WTC11 (cell line): Measurements from ENCODE around the gene FAF1. TPM values are rescaled to one million over a fixed set of nuclear protein-coding genes. Genes with fewer than 3 reads are reported as not detected.

Source experiments
- ATAC-seq: fragments of 200-7000 bp; cut with Tn5 transposase; 2 replicates; pipeline ENCODE4 v1.10.0; 2021; ENCODE audit warnings: mild to moderate bottlenecking, moderate library complexity
- CTCF ChIA-PET: fragments of 300-600 bp; sonication (Branson Sonifier 250); formaldehyde crosslinking; loops from one replicate; lab custom pipeline; 2021; ENCODE audit warnings: antibody characterized with exemption; lab: Charles Lee
- POLR2A ChIA-PET: fragments of 350-600 bp; sonication (Branson Sonifier 250); formaldehyde crosslinking; loops from one replicate; lab custom pipeline; 2021; ENCODE audit warnings: antibody characterized with exemption; lab: Charles Lee
- DNase-seq: peaks from one replicate; pipeline ENCODE4 v3.0.0; 2021; ENCODE audit warnings: low spot score
- H3K27ac Mint-ChIP-seq: 2 replicates; pipeline ENCODE4 v1.8.0; 2021; ENCODE audit warnings: mixed read lengths
- H3K27me3 Mint-ChIP-seq: 2 replicates; pipeline ENCODE4 v1.8.0; 2021; ENCODE audit warnings: low read depth, mild to moderate bottlenecking, moderate library complexity, mixed read lengths
- H3K36me3 Mint-ChIP-seq: 2 replicates; pipeline ENCODE4 v1.8.0; 2021; ENCODE audit warnings: mixed read lengths
- H3K4me1 Mint-ChIP-seq: 2 replicates; pipeline ENCODE4 v1.8.0; 2022; ENCODE audit warnings: mixed read lengths
- H3K4me3 Mint-ChIP-seq: 2 replicates; pipeline ENCODE4 v1.8.0; 2021; ENCODE audit warnings: mild to moderate bottlenecking, moderate library complexity, mixed read lengths
- H3K9me3 Mint-ChIP-seq: 2 replicates; pipeline ENCODE4 v1.8.0; 2021; ENCODE audit warnings: mixed read lengths
- CTCF ChIP-seq: fragments of 200-600 bp; IDR thresholded peaks from 2 replicates; pipeline ENCODE4 v1.8.0; 2022; ENCODE audit warnings: antibody characterized with exemption
- ESRRA ChIP-seq: sonication (generic); formaldehyde crosslinking; IDR thresholded peaks from 2 replicates; pipeline ENCODE4 v1.8.1; 2022; ENCODE audit warnings: mild to moderate bottlenecking, missing genetic modification reagents, borderline replicate concordance
- FOXJ3 ChIP-seq: sonication (generic); formaldehyde crosslinking; IDR thresholded peaks from 2 replicates; pipeline ENCODE4 v1.9.0; 2021; ENCODE audit warnings: missing genetic modification reagents, mild to moderate bottlenecking, borderline replicate concordance
- GTF2I ChIP-seq: fragments of 250-450 bp; sonication (Bioruptor Pico); conservative IDR thresholded peaks from 2 replicates; pipeline ENCODE4 v1.4.0; 2021; ENCODE audit warnings: mild to moderate bottlenecking
- JUN ChIP-seq: sonication (generic); formaldehyde crosslinking; IDR thresholded peaks from 2 replicates; pipeline ENCODE4 v1.8.0; 2023; ENCODE audit warnings: mild to moderate bottlenecking, missing genetic modification reagents
- MXD4 ChIP-seq: fragments of 250-450 bp; sonication (Bioruptor Pico); IDR thresholded peaks from 2 replicates; pipeline ENCODE4 v1.8.0; 2021; ENCODE audit warnings: mild to moderate bottlenecking, moderate library complexity, borderline replicate concordance
- MYBL2 ChIP-seq: sonication (generic); formaldehyde crosslinking; IDR thresholded peaks from 2 replicates; pipeline ENCODE4 v1.8.1; 2023; ENCODE audit warnings: mild to moderate bottlenecking, moderate library complexity, missing genetic modification reagents
- NFYB ChIP-seq: sonication (generic); formaldehyde crosslinking; conservative IDR thresholded peaks from 2 replicates; pipeline ENCODE4 v1.8.0; 2022; ENCODE audit warnings: low read depth, missing genetic modification reagents
- NR1H2 ChIP-seq: sonication (generic); formaldehyde crosslinking; IDR thresholded peaks from 2 replicates; pipeline ENCODE4 v1.9.0; 2021; ENCODE audit warnings: mild to moderate bottlenecking, moderate library complexity, missing genetic modification reagents
- TCF7 ChIP-seq: sonication (generic); formaldehyde crosslinking; IDR thresholded peaks from 2 replicates; pipeline ENCODE4 v1.8.0; 2022; ENCODE audit warnings: mild to moderate bottlenecking, low read depth, missing genetic modification reagents, moderate library complexity
- TP53 ChIP-seq: sonication (generic); formaldehyde crosslinking; IDR thresholded peaks from 2 replicates; pipeline ENCODE4 v1.8.1; 2023; ENCODE audit warnings: mild to moderate bottlenecking, missing genetic modification reagents
- ZBTB43 ChIP-seq: sonication (generic); formaldehyde crosslinking; IDR thresholded peaks from 2 replicates; pipeline ENCODE4 v1.8.1; 2023; ENCODE audit warnings: mild to moderate bottlenecking, missing genetic modification reagents
- ZNF121 ChIP-seq: sonication (generic); formaldehyde crosslinking; IDR thresholded peaks from 2 replicates; pipeline ENCODE4 v1.8.0; 2023; ENCODE audit warnings: missing genetic modification reagents
- ZNF138 ChIP-seq: sonication (generic); formaldehyde crosslinking; conservative IDR thresholded peaks from 2 replicates; pipeline ENCODE4 v1.8.1; 2022; ENCODE audit warnings: mild to moderate bottlenecking, moderate library complexity, missing genetic modification reagents
- ZNF281 ChIP-seq: sonication (generic); formaldehyde crosslinking; IDR thresholded peaks from 2 replicates; pipeline ENCODE4 v1.8.0; 2023; ENCODE audit warnings: mild to moderate bottlenecking, missing genetic modification reagents
- ZNF396 ChIP-seq: fragments of 250-450 bp; sonication (Bioruptor Pico); IDR thresholded peaks from 2 replicates; pipeline ENCODE4 v1.8.0; 2021; ENCODE audit warnings: mild to moderate bottlenecking, moderate library complexity, borderline replicate concordance
- ZNF416 ChIP-seq: fragments of 250-450 bp; sonication (Bioruptor Pico); IDR thresholded peaks from 2 replicates; pipeline ENCODE4 v1.9.0; 2021; ENCODE audit warnings: mild to moderate bottlenecking, inconsistent platforms
- total RNA-seq: library from RNA; stranded (reverse); gene quantifications from 3 replicates; pipeline ENCODE4 v1.2.3, GENCODE V29; 2021
- TF ChIP-seq, protein P1 (sequence below): sonication (generic); formaldehyde crosslinking; IDR thresholded peaks from 2 replicates; pipeline ENCODE4 v1.8.1; 2023; ENCODE audit warnings: mild to moderate bottlenecking, missing genetic modification reagents, moderate library complexity
- TF ChIP-seq, protein P2 (sequence below): sonication (generic); formaldehyde crosslinking; IDR thresholded peaks from 2 replicates; pipeline ENCODE4 v1.8.1; 2023; ENCODE audit warnings: mild to moderate bottlenecking, missing genetic modification reagents
- TF ChIP-seq, protein P3 (sequence below): fragments of 250-450 bp; sonication (Bioruptor Pico); IDR thresholded peaks from 2 replicates; pipeline ENCODE4 v1.9.0; 2021; ENCODE audit warnings: mild to moderate bottlenecking
- TF ChIP-seq, protein P4 (sequence below): sonication (generic); formaldehyde crosslinking; IDR thresholded peaks from 2 replicates; pipeline ENCODE4 v1.8.0; 2022; ENCODE audit warnings: missing genetic modification reagents

FAF1 gene
- total RNA-seq, 1 experiment from 2014 or later, result 53.5 TPM

DNA sequence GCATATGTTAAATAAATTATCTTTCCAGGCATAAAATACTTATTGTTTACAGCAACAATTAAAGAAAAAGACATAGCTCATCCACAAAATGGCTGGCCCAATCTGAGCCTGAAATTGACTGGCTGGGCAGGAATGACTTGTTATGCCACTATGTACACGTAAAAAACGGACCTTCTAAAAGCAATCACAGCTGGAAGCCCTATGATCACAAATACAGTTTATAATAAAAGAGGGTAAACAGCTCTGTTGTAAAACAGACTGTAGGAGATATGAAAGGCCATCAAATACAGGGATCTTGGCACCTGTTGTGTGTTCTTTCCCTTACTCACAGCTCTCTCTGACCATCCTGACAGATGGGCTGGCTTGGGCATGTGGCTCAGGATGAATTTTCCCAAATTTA lies 466.4 kb downstream of the FAF1 start:
- no peaks in the 10 kb centered on the region for H3K4me1 Mint-ChIP-seq
- no peak for DNase-seq
- CTCF ChIA-PET, result no interaction called here
- H3K4me3 Mint-ChIP-seq, result no peak overlapping the region
- POLR2A ChIA-PET, result no interaction called here
- peaks cover 23% of the 10 kb centered on the region for H3K9me3 Mint-ChIP-seq
- no peak for TF ChIP-seq MXD4 (CRISPR knock-in tag)
- TF ChIP-seq, all 79 proteins: peak for 0
- Mint-ChIP-seq H3K36me3 (peaks cover 22% of the 10 kb centered on the region), H3K27me3 (no peaks in the 10 kb centered on the region), H3K27ac (no peak overlapping the region)
- no peak for ATAC-seq

GRCh38 chr1:50492142-50492541 lies 467.9 kb downstream of the FAF1 start:
- Mint-ChIP-seq H3K4me3 (no peak overlapping the region), H3K27ac (no peak overlapping the region), H3K9me3 (peaks cover 12% of the 10 kb centered on the region), H3K36me3 (peaks cover 12% of the 10 kb centered on the region), H3K4me1 (no peaks in the 10 kb centered on the region), H3K27me3 (no peaks in the 10 kb centered on the region)
- ChIA-PET POLR2A (no interaction called here), CTCF (no interaction called here)
- DNase-seq, result no peak
- ATAC-seq, result no peak
- TF ChIP-seq FOXJ3 (CRISPR knock-in tag) (no peak), TCF7 (CRISPR knock-in tag) (no peak), ZNF121 (CRISPR knock-in tag) (no peak), MXD4 (CRISPR knock-in tag) (no peak), GTF2I (CRISPR knock-in tag) (no peak), ZNF416 (CRISPR knock-in tag) (no peak), NFYB (CRISPR knock-in tag) (no peak), NR1H2 (CRISPR knock-in tag) (no peak), ZNF281 (CRISPR knock-in tag) (no peak), ZNF396 (no peak), ZBTB43 (CRISPR knock-in tag) (no peak), JUN (CRISPR knock-in tag) (no peak)
- TF ChIP-seq, protein P1, sequence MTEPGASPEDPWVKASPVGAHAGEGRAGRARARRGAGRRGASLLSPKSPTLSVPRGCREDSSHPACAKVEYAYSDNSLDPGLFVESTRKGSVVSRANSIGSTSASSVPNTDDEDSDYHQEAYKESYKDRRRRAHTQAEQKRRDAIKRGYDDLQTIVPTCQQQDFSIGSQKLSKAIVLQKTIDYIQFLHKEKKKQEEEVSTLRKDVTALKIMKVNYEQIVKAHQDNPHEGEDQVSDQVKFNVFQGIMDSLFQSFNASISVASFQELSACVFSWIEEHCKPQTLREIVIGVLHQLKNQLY (CRISPR knock-in tag), result no peak

GRCh38 chr1:50491142-50491541 lies 468.9 kb downstream of the FAF1 start:
- Mint-ChIP-seq H3K4me1 (no peaks in the 10 kb centered on the region), H3K9me3 (peaks cover 2% of the 10 kb centered on the region), H3K4me3 (no peak overlapping the region), H3K27ac (no peak overlapping the region), H3K36me3 (peaks cover 2% of the 10 kb centered on the region), H3K27me3 (no peaks in the 10 kb centered on the region)
- CTCF ChIA-PET, result no interaction called here
- POLR2A ChIA-PET, result no interaction called here
- ATAC-seq (no peak), DNase-seq (no peak)
- TF ChIP-seq, protein P2, sequence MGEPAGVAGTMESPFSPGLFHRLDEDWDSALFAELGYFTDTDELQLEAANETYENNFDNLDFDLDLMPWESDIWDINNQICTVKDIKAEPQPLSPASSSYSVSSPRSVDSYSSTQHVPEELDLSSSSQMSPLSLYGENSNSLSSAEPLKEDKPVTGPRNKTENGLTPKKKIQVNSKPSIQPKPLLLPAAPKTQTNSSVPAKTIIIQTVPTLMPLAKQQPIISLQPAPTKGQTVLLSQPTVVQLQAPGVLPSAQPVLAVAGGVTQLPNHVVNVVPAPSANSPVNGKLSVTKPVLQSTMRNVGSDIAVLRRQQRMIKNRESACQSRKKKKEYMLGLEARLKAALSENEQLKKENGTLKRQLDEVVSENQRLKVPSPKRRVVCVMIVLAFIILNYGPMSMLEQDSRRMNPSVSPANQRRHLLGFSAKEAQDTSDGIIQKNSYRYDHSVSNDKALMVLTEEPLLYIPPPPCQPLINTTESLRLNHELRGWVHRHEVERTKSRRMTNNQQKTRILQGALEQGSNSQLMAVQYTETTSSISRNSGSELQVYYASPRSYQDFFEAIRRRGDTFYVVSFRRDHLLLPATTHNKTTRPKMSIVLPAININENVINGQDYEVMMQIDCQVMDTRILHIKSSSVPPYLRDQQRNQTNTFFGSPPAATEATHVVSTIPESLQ, result no peak
- TF ChIP-seq ESRRA (CRISPR knock-in tag) (no peak), ZNF121 (CRISPR knock-in tag) (no peak), MYBL2 (CRISPR knock-in tag) (no peak), ZNF416 (CRISPR knock-in tag) (no peak), ZNF138 (no peak), TP53 (CRISPR knock-in tag) (no peak), CTCF (no peak)
- TF ChIP-seq, protein P3, sequence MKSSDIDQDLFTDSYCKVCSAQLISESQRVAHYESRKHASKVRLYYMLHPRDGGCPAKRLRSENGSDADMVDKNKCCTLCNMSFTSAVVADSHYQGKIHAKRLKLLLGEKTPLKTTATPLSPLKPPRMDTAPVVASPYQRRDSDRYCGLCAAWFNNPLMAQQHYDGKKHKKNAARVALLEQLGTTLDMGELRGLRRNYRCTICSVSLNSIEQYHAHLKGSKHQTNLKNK (CRISPR knock-in tag), result no peak
- TF ChIP-seq, protein P4, sequence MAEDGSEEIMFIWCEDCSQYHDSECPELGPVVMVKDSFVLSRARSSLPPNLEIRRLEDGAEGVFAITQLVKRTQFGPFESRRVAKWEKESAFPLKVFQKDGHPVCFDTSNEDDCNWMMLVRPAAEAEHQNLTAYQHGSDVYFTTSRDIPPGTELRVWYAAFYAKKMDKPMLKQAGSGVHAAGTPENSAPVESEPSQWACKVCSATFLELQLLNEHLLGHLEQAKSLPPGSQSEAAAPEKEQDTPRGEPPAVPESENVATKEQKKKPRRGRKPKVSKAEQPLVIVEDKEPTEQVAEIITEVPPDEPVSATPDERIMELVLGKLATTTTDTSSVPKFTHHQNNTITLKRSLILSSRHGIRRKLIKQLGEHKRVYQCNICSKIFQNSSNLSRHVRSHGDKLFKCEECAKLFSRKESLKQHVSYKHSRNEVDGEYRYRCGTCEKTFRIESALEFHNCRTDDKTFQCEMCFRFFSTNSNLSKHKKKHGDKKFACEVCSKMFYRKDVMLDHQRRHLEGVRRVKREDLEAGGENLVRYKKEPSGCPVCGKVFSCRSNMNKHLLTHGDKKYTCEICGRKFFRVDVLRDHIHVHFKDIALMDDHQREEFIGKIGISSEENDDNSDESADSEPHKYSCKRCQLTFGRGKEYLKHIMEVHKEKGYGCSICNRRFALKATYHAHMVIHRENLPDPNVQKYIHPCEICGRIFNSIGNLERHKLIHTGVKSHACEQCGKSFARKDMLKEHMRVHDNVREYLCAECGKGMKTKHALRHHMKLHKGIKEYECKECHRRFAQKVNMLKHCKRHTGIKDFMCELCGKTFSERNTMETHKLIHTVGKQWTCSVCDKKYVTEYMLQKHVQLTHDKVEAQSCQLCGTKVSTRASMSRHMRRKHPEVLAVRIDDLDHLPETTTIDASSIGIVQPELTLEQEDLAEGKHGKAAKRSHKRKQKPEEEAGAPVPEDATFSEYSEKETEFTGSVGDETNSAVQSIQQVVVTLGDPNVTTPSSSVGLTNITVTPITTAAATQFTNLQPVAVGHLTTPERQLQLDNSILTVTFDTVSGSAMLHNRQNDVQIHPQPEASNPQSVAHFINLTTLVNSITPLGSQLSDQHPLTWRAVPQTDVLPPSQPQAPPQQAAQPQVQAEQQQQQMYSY (CRISPR knock-in tag), result no peak
